Measurements from ENCODE around the gene TUBB2A.

DNA sequence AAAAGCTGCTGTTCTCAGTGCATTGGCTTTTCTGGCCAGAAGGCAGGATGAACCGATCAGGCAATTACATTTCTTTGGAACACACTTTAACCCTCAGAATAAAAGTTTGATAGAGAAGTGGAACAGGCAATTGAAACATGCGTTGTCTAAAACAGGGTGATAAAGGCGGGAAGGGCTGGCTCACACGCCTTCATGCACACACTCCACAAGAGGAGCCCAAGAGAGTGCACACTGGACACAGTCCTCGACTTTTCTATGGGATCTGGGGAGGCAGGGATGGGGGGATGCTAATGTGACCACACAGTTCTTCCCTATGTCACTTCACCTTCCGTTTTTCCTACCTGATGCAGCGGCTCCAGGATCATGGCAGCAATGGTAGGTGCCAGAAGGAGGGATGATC lies 30.9 kb upstream of the TUBB2A start:
- TF ChIP-seq, protein P1, sequence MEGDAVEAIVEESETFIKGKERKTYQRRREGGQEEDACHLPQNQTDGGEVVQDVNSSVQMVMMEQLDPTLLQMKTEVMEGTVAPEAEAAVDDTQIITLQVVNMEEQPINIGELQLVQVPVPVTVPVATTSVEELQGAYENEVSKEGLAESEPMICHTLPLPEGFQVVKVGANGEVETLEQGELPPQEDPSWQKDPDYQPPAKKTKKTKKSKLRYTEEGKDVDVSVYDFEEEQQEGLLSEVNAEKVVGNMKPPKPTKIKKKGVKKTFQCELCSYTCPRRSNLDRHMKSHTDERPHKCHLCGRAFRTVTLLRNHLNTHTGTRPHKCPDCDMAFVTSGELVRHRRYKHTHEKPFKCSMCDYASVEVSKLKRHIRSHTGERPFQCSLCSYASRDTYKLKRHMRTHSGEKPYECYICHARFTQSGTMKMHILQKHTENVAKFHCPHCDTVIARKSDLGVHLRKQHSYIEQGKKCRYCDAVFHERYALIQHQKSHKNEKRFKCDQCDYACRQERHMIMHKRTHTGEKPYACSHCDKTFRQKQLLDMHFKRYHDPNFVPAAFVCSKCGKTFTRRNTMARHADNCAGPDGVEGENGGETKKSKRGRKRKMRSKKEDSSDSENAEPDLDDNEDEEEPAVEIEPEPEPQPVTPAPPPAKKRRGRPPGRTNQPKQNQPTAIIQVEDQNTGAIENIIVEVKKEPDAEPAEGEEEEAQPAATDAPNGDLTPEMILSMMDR (IDR thresholded peaks at IDR 0.05): no peak
- no peak for TF ChIP-seq POLR2AphosphoS5 (IDR thresholded peaks at IDR 0.05; ENCODE audit: low read depth, low read length)

All from Panc1 (cell line).